ENCODE data around the gene GPC6.

DNA sequence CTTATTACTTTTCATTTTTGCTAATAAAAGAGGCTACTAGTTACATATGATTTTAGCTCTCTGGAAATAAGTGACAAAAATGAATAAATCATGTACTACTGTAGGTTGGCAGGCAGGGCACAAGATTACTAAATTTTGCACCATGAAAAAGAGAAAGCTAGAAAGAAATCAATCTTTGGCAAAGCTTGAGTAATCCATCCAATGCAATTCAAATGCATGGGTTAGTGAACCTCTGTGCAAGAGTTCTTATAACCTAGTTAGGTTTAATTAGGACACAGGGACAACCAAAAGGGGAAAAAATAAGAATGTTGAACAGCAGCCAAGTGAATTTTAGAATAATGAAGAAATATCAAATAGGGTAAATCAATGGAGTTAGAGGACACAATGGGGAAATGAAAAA lies 947.4 kb downstream of the GPC6 start:
- TF ChIP-seq, protein P1, sequence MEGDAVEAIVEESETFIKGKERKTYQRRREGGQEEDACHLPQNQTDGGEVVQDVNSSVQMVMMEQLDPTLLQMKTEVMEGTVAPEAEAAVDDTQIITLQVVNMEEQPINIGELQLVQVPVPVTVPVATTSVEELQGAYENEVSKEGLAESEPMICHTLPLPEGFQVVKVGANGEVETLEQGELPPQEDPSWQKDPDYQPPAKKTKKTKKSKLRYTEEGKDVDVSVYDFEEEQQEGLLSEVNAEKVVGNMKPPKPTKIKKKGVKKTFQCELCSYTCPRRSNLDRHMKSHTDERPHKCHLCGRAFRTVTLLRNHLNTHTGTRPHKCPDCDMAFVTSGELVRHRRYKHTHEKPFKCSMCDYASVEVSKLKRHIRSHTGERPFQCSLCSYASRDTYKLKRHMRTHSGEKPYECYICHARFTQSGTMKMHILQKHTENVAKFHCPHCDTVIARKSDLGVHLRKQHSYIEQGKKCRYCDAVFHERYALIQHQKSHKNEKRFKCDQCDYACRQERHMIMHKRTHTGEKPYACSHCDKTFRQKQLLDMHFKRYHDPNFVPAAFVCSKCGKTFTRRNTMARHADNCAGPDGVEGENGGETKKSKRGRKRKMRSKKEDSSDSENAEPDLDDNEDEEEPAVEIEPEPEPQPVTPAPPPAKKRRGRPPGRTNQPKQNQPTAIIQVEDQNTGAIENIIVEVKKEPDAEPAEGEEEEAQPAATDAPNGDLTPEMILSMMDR (IDR thresholded peaks at IDR 0.05), result no peak
- TF ChIP-seq EZH2 (IDR thresholded peaks at IDR 0.05), result no peak

Data from neural progenitor cell (in vitro differentiated cells).